Activated T-cell treated with anti-CD3 and anti-CD28 coated beads for 1 hour (primary cell): ENCODE measurements around the gene GPR161.

Experiments
- DNase-seq: peaks from one replicate; pipeline ENCODE4 v3.0.0-alpha.2; 2020; ENCODE audit warnings: low read depth

Gene GPR161

DNA sequence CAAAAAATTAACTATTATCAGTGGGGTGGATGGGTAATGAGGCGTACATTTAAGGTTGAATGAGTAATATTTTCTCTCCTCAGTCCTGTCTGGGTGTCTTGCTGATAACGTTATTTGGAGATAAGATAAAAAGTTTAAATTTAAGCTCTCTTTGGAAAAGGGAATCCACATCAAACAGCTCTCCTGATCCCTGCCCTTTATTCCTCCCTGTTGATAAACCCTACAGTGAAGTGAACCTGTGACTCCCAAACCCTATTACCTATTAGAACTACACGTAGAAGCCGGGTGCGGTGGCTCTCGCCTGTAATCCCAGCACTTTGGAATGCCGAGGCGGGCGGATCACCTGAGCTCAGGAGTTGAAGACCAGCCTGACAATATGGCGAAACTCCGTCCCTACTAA lies 9.9 kb upstream of the GPR161 start:
- DNase-seq = no peak

DNA sequence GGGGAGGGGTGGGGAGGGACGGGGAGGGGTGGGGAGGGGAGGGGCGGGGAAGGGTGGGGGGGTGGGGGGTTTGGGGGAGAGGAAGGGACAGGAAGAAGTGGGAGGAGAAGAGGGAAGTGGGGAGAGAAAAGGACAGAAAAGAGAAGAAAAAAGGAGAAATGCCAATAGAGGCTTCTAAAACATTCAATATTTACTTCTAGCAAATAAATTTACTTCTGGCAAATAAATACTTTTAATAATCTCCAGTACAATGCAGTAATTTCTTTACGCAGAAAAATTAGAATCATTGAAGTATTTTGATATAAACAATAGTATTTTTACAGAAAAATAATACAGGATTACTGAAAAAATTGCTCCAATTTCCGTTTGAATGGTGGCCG lies 9.4 kb upstream of the GPR161 start:
- no peak for DNase-seq

DNA sequence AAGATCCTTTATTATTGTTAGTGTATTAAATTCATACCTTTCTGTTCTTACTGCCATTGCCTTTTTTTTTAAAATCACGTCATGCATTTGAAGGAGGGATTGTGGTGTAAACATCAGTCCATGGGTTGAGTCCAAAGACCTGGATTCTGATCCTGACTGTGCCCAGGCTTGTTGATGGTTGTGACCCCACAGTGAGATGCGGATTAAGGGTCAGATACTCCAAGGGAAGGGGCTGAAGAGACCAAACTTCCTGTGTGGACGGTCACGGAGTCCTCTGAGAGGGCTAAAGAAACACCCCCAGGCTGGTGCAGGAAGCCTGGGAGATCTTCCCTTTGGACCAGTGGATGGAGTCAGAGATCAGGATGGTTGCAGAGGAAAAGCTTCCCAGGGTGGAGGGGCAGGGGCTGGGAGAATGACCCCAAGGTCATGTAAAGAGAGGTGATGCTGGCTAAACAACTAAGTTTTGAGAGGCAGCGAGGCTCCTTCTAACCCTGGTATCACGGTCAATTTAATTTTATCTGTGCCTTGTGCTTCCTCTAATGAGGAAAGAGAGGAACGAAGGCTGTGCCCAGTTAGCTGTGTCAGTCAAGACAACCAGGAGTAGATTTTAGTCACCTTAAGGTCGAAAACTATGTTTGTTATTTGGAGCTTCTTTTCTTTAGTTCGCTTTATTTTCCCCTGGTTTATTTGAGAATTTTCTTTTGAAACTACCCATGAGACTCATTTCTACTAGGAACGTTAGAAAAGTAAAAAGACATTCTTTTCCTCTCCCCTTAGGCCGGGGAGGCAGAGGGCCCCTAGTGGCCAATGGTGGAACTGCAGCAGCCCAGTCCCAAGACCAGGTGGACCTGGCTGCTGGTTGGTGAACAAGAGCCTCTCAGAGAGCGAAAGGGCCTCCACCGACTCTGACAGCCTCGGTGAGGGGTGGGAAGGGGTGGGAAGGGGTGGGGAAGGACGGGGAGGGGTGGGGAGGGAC lies 8.7 kb upstream of the GPR161 start:
- peak; percentile 74 for DNase-seq

DNA sequence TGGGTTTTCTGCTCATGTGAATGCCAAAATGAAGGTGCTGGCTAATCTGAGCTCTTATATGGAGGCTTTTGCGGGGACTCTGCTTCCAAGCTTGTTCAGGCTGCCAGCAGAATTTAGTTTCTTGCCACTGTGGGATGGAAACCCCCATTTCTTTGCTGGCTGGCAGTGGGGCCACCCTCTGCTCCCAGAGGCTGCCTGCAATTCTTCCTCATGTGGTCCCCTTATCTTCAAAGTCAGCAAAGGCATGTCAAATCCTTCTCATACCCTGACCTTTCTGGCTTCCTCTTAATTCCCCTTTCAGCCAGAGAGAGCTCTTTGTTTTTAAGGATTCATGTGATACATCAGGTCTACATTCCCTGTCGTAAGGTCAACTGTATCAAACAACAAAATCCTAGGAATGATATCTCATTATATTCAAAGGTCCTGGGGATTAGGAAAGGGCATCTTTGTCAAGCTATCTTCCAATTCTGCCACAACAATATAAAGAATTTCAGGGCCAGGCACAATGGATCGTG lies 5.2 kb upstream of the GPR161 start:
- DNase-seq = no peak

DNA sequence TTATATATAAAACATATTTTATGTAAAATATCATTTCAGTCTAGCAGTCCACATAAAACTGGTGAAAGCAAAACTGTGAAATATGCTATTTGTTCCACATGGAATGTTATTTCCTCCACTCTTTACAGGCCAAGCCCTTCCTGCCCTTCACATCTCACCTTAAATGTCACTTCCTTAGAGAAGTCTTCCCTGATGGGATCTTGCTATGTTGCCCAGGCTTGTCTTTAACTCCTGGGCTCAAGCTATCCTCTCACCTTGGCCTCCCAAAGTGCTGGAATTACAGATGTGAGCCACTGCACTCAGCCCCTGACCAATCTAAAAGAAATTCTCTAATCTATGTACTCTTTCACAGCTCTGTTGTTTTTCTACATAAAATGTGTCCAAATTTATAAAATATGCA lies 2.3 kb upstream of the GPR161 start:
- DNase-seq = no peak

DNA sequence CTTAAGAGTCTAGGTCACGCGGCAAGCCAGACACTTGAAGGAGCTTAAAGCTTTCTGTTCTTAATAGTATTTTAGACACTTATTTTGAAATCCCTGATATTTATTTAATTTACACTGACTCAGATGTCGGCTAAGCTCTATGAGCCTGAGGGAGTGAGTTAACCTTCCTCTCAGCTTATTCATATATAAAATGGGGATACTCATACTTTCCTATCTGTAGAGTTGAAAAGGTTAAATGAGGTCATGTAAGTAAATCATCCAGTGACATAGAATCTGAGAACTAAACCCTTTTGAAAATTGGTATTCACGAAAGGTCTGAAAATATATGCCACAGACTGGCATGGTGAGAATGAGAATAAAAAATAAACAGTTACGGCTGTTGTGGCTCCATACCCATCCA lies 1.4 kb upstream of the GPR161 start:
- no peak for DNase-seq

DNA sequence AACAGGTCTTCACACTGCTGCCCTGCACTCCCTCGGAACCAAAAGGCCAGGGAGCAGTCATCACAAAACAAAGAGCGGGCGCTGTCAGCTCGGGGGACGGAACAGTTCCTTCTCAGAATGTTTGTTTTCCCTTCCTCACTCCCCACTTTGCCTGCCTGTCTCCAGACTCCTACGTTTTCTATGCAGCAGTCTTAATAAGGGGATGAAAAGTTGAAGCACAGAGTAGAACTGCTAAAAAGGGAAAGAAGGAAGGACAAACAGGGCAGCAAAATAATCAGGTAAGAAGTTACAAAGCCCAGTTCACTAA lies 738 bp upstream of the GPR161 start:
- no peak for DNase-seq

DNA sequence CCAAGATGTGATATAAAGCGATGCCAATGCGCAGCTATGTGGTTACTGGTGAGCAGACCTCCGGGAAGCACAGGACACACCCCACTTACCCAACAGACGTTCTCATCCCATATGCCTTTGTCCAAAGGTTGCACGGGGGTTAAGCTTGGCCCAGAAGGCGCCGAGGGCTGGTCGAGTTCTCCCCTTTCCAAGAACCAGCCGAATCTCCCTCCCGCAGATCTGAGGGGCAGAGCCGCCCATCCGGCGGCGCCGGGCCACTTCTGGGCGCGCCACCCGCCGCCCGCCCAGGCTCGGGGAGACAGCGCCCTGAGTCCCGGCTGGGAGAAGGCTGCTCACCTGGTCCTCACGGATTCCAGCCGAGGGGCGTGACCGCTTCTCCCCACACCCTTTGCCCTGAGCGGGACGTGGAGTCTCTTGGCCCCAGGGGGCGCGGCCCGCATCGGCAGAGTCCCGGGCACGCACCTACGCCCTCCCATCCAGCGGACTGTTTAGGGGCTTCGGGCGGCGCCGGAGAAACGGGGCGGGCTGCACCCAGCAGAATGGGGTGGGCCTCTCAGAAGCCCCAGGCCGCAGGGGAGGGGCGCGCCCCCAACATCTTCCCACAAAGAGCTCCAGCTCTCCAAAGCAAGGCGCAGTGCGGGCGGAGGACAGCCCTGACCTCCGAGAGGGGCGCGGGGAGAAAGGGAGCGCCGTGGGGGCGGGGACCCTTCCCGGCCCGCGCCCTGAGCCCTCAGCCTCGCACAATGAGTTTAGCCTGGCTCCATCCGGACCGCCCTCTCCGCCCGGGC lies 615 bp downstream of the GPR161 start:
- no peak for DNase-seq

DNA sequence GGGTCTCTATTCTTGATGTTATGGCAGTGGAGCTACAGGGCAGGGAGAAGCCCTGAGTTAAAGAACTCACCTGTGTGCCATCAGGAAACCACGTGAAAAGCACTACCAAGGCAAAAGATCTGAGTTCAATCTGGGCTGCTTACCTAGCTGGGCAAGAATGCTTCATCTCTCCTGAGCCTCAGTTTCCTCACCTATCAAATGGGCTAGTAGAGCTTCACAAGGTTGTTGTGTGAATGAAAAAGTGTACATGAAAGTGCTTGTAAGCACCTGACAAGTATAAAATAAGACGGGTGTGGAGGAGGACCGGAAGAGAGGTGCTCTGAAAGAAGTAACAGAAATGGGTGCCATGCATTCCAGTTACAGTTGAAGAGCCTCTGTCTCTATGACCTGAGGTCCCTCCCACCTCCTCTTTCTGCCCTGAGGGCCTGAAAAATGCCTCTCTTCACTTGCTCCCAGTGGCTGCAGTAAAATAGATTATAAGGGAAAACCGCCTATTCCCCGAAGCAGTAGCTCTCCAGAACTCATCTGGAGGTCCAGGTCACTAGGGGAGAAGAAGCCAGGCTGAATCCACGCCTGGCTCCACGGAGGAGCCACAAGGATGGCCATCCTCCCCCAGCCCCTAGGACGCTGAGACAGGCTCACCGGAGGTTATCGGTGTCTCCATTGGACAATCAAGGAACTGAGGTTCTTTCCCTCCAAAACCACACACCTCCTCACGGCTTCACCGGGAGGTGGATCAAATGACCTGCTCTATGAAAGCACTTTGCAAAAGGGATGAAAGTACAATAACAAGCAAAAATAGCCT lies 1.4 kb downstream of the GPR161 start:
- DNase-seq = no peak

DNA sequence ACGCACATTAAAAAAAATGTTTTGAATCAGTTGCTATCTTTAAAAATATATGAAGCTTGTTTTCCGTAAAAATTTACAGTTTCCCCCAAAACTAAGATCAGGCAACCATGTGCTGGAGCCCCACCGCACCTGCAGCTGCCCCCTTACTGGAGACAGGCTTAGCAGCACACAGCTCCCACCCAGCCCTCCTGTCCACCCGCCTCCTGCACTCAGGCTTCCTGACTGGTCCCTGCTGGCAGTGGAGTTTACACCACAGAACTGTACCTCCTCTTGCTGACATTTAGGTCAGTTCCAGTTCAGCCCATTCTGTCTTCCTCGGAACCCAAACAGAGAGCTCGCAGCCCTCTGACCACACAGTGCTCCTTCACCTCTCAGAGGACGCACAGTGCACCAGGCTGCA lies 2.1 kb downstream of the GPR161 start:
- no peak for DNase-seq

DNA sequence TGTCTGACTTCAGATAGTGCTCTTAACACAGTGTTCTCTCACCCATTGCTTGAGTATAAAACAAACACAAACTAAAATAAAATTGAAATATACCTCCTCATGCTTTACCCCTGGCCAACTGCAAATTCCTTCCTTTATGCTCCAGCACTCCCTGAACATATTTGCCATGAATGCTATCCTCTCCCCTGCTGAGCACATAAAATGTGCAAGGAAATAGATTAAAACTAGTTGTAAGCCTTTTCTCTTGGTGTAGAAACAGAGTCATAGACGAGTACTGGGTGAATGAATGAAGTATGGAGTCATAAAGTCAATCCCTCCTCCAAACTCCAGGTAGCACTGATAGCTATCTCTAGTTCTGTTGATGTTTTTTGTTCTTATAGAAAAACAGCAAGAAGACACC lies 2.6 kb downstream of the GPR161 start:
- DNase-seq = no peak

DNA sequence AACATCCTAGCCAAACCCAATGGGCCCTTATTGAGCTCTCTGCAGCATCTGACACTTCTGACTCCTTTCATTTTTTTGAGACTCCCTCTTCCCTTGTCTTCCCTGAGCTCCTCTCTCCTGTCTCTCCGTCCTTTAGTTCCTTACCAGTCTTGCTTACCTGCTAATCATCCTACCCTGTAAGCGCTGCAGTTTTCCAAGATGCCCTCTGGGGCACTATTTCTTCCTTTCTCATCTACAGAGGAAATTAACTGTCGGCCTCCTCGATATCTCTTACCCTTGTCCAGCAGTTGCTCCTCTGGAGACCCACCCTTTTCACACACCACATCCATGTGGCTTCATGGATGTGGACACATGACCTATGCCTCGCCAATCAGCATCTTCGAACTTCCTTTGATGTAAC lies 6.8 kb downstream of the GPR161 start:
- DNase-seq = no peak

DNA sequence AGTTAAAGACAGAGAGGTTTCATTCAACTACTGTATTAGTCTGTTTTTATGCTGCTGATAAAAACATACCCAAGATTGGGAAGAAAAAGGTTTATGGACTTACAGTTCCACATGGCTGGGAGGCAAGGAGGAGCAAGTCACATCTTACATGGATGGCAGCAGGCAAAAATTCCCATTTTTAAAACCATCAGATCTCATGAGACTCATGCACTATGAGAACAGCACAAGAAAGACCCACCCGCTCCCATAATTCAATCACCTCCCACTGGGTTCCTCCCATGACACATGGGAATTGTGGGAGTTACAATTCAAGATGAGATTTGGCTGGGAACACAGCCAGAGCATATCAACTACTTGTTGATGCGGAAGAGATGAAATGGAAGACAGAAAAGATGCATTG lies 9.2 kb downstream of the GPR161 start:
- no peak for DNase-seq

DNA sequence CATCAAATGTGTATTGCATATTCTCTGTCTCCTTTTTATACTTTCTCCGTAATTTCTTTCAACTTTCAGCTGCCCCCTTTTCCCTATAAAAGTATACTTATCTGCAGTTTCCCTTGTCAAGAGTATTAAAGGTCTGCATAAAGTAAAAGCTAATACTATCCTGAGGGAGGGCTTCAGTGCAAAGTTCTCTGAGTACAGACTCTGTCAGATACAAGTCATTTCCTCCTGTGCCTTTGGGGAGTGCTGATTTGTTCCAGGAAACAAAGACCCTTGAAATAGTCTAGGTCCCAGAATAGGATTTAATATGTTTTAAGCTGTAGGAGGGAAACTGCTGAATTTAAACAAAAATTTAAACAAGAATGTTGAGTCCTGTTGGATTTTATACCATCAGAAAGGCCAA lies 11.7 kb downstream of the GPR161 start:
- no peak for DNase-seq

DNA sequence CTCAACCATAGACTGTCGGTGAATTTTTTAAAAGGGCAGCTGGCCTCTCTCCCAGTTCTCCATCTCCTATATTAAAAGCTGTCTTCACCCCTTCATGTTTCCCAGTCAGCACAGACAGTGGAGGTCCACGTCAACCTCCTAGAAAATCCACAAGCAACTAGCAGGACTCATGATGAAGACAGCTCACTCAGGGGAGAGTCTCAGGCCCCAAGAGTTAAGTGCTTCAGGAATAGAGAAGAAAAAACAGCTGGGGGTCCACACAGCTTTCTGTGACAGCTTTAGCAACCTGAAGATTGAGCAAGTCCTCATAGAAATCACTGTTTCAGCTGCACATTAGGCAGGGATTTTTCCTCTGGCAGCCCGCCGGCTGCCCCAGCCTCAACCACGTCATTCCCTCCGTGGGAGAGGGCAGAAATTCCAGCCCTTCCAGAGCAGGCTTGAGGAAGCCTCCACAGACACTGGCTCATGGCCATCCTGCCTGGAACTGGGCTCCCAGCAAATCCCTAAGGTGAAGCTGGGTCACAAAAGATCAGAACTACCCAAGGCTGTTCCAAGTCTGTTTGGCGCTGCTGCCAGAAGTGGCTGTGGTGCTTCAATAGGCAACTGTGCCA lies 15.2 kb downstream of the GPR161 start:
- no peak for DNase-seq

DNA sequence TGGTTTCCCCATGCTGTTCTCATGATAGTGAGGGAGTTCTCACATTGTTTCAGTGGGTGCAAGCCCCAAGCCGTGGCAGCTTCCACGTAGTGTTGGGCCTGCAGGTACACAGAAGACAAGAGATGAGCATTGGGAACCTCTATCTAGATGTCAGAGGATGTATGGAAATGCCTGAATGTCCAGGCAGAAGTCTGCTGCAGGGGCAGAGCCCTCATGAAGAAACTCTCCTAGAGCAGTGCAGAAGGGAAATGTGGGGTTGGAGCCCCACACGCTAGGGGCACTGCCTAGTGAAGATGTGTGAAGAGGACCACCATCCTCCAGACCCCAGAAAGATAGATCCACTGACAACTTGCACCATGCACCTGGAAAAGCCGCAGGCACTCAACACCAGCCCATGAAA lies 17.0 kb downstream of the GPR161 start:
- no peak for DNase-seq

DNA sequence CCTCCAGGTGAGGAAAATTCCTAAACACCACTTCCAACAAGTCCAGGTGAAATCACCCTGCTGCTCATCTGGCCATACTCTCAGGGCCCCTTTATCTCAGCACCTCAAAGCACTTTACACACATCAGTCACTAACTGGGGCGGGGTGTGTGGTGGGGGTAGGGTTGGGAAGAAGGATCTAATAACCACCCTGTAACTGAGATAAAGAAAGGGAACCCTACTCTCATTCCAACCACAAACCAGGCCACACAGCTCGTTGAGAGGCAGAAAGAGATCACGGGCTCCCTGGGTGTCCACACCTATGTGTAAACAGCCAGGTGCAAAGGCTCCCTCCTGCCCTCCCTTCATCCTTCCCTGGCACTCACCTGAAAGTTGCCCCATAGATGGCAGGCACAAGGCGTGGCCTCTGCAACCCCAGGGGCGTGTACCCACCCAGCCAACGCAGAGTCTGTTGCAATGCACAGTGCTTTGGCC lies 20.4 kb downstream of the GPR161 start:
- DNase-seq = no peak

DNA sequence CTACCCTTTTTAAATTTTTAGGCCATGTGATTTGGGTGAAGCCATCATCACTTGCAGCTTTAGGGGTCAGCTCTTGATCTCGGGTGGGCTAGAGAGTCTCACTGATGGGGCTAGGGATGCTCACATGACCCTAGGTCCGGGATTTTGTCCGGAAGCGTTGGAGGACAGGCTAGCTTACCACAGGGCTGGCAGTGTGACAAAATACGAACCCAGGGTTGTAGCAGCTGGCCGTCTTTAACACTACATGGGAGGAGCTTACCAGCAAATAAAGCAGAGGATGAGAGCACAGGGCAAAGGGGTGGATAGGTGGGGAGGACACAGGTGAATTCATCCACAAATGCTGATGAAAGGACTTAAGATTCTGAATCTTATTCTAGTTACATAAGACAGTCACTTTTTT lies 21.9 kb downstream of the GPR161 start:
- DNase-seq = no peak

DNA sequence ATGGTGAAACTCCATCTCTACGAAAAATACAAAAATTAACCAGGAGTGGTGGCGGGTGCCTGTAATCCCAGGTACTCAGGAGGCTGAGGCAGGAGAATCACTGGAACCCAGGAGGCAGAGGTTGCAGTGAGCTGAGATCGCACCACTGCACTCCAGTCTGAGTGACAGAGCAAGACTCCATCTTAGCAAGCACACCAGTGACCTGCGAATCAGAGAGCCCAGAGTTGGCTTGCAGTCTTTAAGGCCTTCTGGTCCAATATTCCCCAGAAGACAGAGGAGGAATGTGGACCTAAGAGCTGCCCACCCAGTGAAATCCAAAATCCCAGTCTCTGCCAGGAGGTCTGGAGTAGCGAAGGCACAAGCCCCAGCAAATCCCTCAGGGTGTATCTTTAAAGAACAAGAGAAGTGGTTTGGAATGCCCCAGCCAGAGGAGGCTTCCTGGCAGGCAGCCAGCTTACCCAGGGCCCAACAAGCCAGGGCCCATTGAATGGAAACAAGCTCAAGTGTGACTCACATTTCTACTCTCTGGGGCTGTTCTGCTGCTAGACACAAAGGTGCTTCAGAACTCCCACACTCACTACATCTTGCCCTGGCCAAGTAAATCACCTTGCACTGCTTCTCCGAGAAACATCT lies 23.9 kb downstream of the GPR161 start:
- no peak for DNase-seq

DNA sequence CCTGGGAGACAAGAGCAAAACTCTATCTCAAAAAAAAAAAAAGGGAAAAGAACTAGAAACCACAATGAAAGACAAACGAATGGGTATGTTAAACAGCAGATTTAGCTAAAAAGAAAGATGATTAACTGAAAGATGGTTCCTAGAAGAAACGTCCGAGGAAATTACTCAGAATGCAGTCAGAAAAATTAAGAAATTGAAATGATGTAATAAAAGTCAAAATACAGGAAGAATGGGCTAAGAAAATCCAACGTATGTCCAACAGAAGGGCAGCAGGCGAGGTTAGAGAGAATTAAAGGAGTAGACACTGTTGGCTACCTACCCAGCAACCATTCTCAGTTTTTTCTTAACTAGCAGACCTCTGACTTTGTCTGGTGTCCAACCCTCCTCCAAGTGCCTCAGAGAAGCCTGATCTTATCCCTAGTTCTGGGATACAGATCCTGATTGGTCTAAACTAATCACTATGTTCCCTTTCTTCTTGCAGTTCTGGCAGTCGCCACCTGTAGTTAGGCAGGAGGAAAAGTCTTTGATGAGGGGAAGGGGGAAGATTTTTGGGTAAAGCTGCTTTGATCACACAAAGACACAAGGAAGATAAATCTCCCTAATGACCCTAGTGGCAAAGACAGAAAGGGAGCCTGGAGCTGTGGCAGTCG lies 25.7 kb downstream of the GPR161 start:
- DNase-seq = no peak

DNA sequence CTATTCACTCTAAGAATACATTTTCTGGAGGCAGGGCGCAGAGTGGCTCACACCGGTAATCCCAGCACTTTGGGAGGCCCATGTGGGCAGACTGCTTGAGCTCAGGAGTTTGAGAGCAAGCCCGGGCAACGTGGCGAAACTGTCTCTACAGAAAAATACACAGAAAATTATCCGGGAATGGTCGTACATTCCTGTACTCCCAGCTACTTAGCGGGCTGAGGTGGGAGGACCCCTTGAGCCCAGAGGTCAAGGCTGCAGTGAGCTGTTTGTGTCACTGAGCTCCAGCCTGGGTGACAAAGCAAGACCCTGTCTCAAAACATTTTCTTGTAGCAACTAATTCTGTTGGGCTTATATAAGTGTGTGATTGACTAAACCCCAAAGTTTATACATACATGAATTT lies 30.5 kb downstream of the GPR161 start:
- DNase-seq = no peak
